Body of pancreas (tissue), 4 donors: ENCODE data around the gene SLC35A1. TPM values are rescaled to one million over a fixed set of nuclear protein-coding genes. Genes with fewer than 3 reads are reported as not detected.

Source experiments
- ATAC-seq: fragments of 150-250 bp; one replicate; pipeline ENCODE4 v1.9.1; 2016
- DNase-seq, 4 donors: peaks; one replicate each; pipeline ENCODE4 v3.0.0-alpha.2; 2019
- H3K27ac ChIP-seq, 4 donors: fragments of 200-600 bp; sonication (generic); 1 replicate in 3 of 4; 2 replicates in 1 of 4; pipeline versions ENCODE4 v1.5.1 to v1.6.1; 2016 to 2019; ENCODE audit warnings: mild to moderate bottlenecking in 1 of 4, mixed read lengths in 1 of 4, moderate library complexity in 1 of 4
- H3K27me3 ChIP-seq, 2 donors: fragments of 200-600 bp; sonication (generic); one replicate each; pipeline ENCODE4 v1.6.0; 2016; ENCODE audit warnings: mild to moderate bottlenecking in 1 of 2
- H3K36me3 ChIP-seq, 2 donors: fragments of 200-600 bp; sonication (generic); replicated peaks in 1 of 2; 2 replicates each; pipeline ENCODE4 v1.5.1; 2016; ENCODE audit warnings: low read depth in 2 of 2; ENCODE audit not compliant: insufficient read depth in 1 of 2
- H3K4me1 ChIP-seq: fragments of 200-600 bp; sonication (generic); one replicate; pipeline ENCODE4 v1.6.0; 2016
- H3K4me3 ChIP-seq, 2 donors: fragments of 200-600 bp; sonication (generic); 1 replicate in 1 of 2; 2 replicates in 1 of 2; pipeline ENCODE4 v1.5.1; 2016 to 2019
- H3K9me3 ChIP-seq, 3 donors: fragments of 200-600 bp; sonication (generic); 1 replicate in 2 of 3; 2 replicates in 1 of 3; pipeline ENCODE4 v1.5.1; 2016
- CTCF ChIP-seq, 7 experiments: fragments of 450-650 bp in 4 of 7; fragments of 200-600 bp in 3 of 7; sonication (generic) in 3 of 7; IDR thresholded peaks; one replicate each; pipeline ENCODE4 v1.5.1; 2016 to 2019; ENCODE audit warnings: antibody characterized with exemption in 7 of 7
- POLR2A ChIP-seq, 3 donors: fragments of 450-650 bp; IDR thresholded peaks; one replicate each; pipeline ENCODE4 v1.6.1; 2016; ENCODE audit warnings: antibody characterized with exemption in 3 of 3, mild to moderate bottlenecking in 2 of 3
- WGBS, 2 donors: methylation state at CpG; one replicate each; pipeline ENCODE4 v1.1.5; 2017; 5-methylcytosine and 5-hydroxymethylcytosine counted together
- intact Hi-C: fragments of 100-400 bp; cut with DNase I; formaldehyde crosslinking; loops from one replicate; pipeline ENCODE4 v1.15.1; 2023
- total RNA-seq, 2 donors: library from RNA; depleted of rRNA; stranded (reverse); fragments of >200 nt; gene quantifications; one replicate each; pipeline ENCODE4 v1.1.0, GENCODE V29; 2016

Gene SLC35A1
- total RNA-seq, 2 donors from 2014 or later: 6.9 to 16.1 TPM

- Histone ChIP-seq H3K36me3 (no peaks in the 10 kb centered on the region), H3K4me1 (no peaks in the 10 kb centered on the region), H3K9me3 (no peaks in the 10 kb centered on the region), H3K27ac (no peak overlapping the region), H3K27me3 (no peaks in the 10 kb centered on the region), H3K4me3 (no peak overlapping the region)
- WGBS, 2 donors: 9 to 11% methylated on average over 4 of the region's 4 CpGs
- ATAC-seq (no peak), DNase-seq (peak; percentile 24 to 50 (median 32))
- intact Hi-C loops: no loop called here
- no peak for TF ChIP-seq CTCF (IDR thresholded peaks at IDR 0.05)
- no peak for TF ChIP-seq POLR2A (IDR thresholded peaks at IDR 0.05)
Observed at GRCh38 chr6:87436435-87436834, 36.3 kb upstream of the SLC35A1 start.

GRCh38 chr6:87441711-87442110 is 31.1 kb upstream of the SLC35A1 start:
- H3K9me3 ChIP-seq: no peaks in the 10 kb centered on the region
- H3K4me1 ChIP-seq: no peaks in the 10 kb centered on the region
- intact Hi-C loops: no loop called here
- no peak overlapping the region for H3K27ac ChIP-seq
- 72 to 74% methylated on average over 5 of the region's 5 CpGs for WGBS, 2 donors
- no peaks in the 10 kb centered on the region for H3K36me3 ChIP-seq
- TF ChIP-seq CTCF (IDR thresholded peaks at IDR 0.05): no peak
- TF ChIP-seq POLR2A (IDR thresholded peaks at IDR 0.05): no peak
- H3K27me3 ChIP-seq: no peaks in the 10 kb centered on the region
- DNase-seq (no peak), ATAC-seq (no peak)
- H3K4me3 ChIP-seq: no peak overlapping the region

- DNase-seq (no peak), ATAC-seq (no peak)
- Histone ChIP-seq H3K4me1 (no peaks in the 10 kb centered on the region), H3K27ac (no peak overlapping the region), H3K4me3 (no peak overlapping the region), H3K9me3 (no peaks in the 10 kb centered on the region), H3K36me3 (no peaks in the 10 kb centered on the region), H3K27me3 (no peaks in the 10 kb centered on the region)
- no peak for TF ChIP-seq POLR2A (IDR thresholded peaks at IDR 0.05)
- TF ChIP-seq CTCF (IDR thresholded peaks at IDR 0.05): no peak
- 91 to 92% methylated on average over 2 of the region's 2 CpGs for WGBS, 2 donors
- intact Hi-C loops: no loop called here
Observed at GRCh38 chr6:87444362-87444761, 28.4 kb upstream of the SLC35A1 start.

GRCh38 chr6:87465051-87465450 is 7.7 kb upstream of the SLC35A1 start:
- intact Hi-C loops: no loop called here
- DNase-seq: no peak
- WGBS, 2 donors: 83 to 85% methylated on average over 2 of the region's 2 CpGs
- H3K36me3 ChIP-seq: no peaks in the 10 kb centered on the region
- no peaks in the 10 kb centered on the region for H3K4me1 ChIP-seq
- H3K4me3 ChIP-seq: no peak overlapping the region
- no peak overlapping the region for H3K27ac ChIP-seq
- no peaks in the 10 kb centered on the region for H3K9me3 ChIP-seq
- TF ChIP-seq POLR2A (IDR thresholded peaks at IDR 0.05) (no peak), CTCF (IDR thresholded peaks at IDR 0.05) (no peak)
- no peaks in the 10 kb centered on the region for H3K27me3 ChIP-seq
- no peak for ATAC-seq

- peak; percentile 65 for ATAC-seq
- intact Hi-C loops: no loop called here
Observed at GRCh38 chr6:87473419-87473903, 687 bp downstream of the SLC35A1 start.

More at GRCh38 chr6:87473419-87473903, 687 bp downstream of the SLC35A1 start:
- TF ChIP-seq CTCF (IDR thresholded peaks at IDR 0.05): no peak
- H3K27ac ChIP-seq: peak overlapping the region; percentile 89 to 97 (median 93)
- peaks cover 10% of the 10 kb centered on the region for H3K4me1 ChIP-seq
- peak in 2 of 4 donors; percentile 10 to 14 for DNase-seq
- no peaks in the 10 kb centered on the region for H3K9me3 ChIP-seq
- H3K4me3 ChIP-seq: peak overlapping the region; percentile 53 to 87
- no peaks in the 10 kb centered on the region for H3K27me3 ChIP-seq
- 0 to 1% methylated on average over 11 to 15 of the region's 15 CpGs for WGBS, 2 donors
- no peaks in the 10 kb centered on the region for H3K36me3 ChIP-seq
